ENCODE measurements around the gene SLC17A7. TPM values are rescaled to one million over a fixed set of nuclear protein-coding genes. Genes with fewer than 3 reads are reported as not detected.

Gene SLC17A7
- total and polyA plus RNA-seq, 2 of the 8 experiments (the other 6 are each of a cell fraction or from before 2014, with no cell fraction given): 2.7 to 3.0 TPM

DNA sequence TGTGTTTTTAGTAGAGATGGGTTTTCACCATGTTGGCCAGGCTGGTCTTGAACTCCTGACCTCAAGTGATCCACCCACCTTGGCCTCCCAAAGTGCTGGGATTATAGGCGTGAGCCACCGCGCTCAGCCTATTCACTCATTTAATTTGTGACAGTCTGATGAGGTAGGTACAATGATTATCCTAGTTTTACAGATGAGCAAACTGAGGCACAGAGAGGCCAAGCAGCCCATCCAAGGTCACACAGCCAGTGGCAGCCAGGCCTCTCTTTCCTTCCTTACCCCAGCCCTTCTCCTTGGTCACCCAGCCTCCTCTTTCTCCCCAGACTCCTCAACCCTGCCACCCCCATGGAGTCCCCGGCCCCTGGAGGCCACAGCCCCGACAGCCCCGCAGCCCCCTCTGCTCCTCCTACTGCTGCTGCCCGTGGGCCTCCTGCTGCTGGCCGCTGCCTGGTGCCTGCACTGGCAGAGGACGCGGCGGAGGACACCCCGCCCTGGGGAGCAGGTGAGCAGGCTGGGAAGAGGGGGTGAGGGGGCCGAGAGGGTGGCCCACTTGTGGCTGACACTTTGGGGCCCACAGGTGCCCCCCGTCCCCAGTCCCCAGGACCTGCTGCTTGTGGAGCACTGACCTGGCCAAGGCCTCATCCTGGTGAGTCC is 38.8 kb upstream of the SLC17A7 start:
- FAIRE-seq: no peak
- ChIA-PET CTCF (ENCODE audit: partially characterized antibody) (no interaction called here), POLR2A (ENCODE audit: partially characterized antibody) (interaction anchor here (0.9 to 6.8 kb wide), 4 partner anchors 12 to 19 kb away, joined by 3 to 138 read pairs (median 48); partner anchors contain the start of genes RPL13A and RPS11)
- Histone ChIP-seq H2BK12ac (ENCODE audit: low read depth, low read length) (no peak overlapping the region), H2AK5ac (ENCODE audit: low read depth, low read length) (no peak overlapping the region), H2BK120ac (replicated peaks; ENCODE audit: low read depth, low read length) (no peak overlapping the region), H4K20me1 (replicated peaks in 1 of 2; ENCODE audit: control insufficient read depth in 1 of 2, insufficient read depth in 2 of 2, low read length in 2 of 2) (no peaks in the 10 kb centered on the region), H3K56ac (replicated peaks; ENCODE audit: insufficient read length, low read depth, low read length) (no peak overlapping the region), H3K23me2 (ENCODE audit: low read depth, low read length) (no peaks in the 10 kb centered on the region), H3K18ac (ENCODE audit: extremely low read depth, low read length) (no peak overlapping the region), H4K5ac (ENCODE audit: insufficient read length, low read depth, low read length) (no peak overlapping the region), H2BK15ac (ENCODE audit: low read length) (no peak overlapping the region), H3K27me3 (replicated peaks in 1 of 4; ENCODE audit: control insufficient read depth in 3 of 4, extremely low read depth in 1 of 4, insufficient read depth in 3 of 4, low read length in 3 of 4) (peaks cover 0 to 3% (median 0%) of the 10 kb centered on the region in 4 experiments; a peak in 3 of 7 replicates), H2BK5ac (ENCODE audit: low read depth, low read length) (no peak overlapping the region), H3K79me1 (ENCODE audit: low read depth, low read length) (no peaks in the 10 kb centered on the region), H2AFZ (ENCODE audit: low read length) (no peak overlapping the region), H3K4ac (replicated peaks; ENCODE audit: insufficient read length, low read depth, low read length) (no peak overlapping the region), H3K9me3 (ENCODE audit: insufficient read depth in 2 of 2, low read depth in 1 of 2, low read length in 1 of 2) (no peaks in the 10 kb centered on the region), H3K4me1 (replicated peaks in 1 of 4; ENCODE audit: control insufficient read depth in 3 of 4, insufficient read depth in 4 of 4, low read length in 3 of 4) (0 out of 7 replicates have a peak, but pooled peaks cover 0 to 2% (median 0%) of the 10 kb centered on the region in 4 experiments), H3K4me3 (ENCODE audit: extremely low read depth in 1 of 4, insufficient read depth in 2 of 4, low read depth in 3 of 4, low read length in 4 of 4) (no peak overlapping the region), H3K27ac (ENCODE audit: low read depth, low read length) (no peak overlapping the region), H4K91ac (replicated peaks; ENCODE audit: insufficient read length, low read length) (no peak overlapping the region), H3K79me2 (ENCODE audit: control insufficient read depth in 1 of 2, insufficient read depth in 2 of 2, low read length in 2 of 2) (no peaks in the 10 kb centered on the region), H3K4me2 (ENCODE audit: insufficient read depth in 1 of 2, low read depth in 2 of 2, low read length in 2 of 2) (no peak overlapping the region), H3K36me3 (ENCODE audit: control insufficient read depth in 2 of 4, insufficient read depth in 4 of 4, low read length in 3 of 4) (no peaks in the 10 kb centered on the region), H2BK20ac (ENCODE audit: low read length) (no peak overlapping the region), H3K9ac (replicated peaks in 1 of 4; ENCODE audit: extremely low read depth in 1 of 4, low read depth in 3 of 4, low read length in 3 of 4) (no peak overlapping the region), H3K23ac (ENCODE audit: insufficient read length) (no peak overlapping the region), H4K8ac (ENCODE audit: extremely low read depth, insufficient read depth, low read length) (no peak overlapping the region), H3K14ac (ENCODE audit: insufficient read length) (no peak overlapping the region)
- no peak for DNase-seq (ENCODE audit: low read depth in 1 of 2, low spot score in 2 of 2)
- 87% methylated on average over 12 of the region's 14 CpGs; no CpG with 5 or more reads in 1 of the 2 experiments for WGBS, 2 experiments (ENCODE audit: extremely low coverage in 1 of 2, insufficient coverage in 1 of 2, insufficient read length in 1 of 2, insufficient replicate concordance in 2 of 2, low coverage in 1 of 2, low lambda C conversion rate in 2 of 2, missing lambda C conversion rate in 1 of 2)
- TF ChIP-seq TAF7 (optimal IDR thresholded peaks at IDR 0.05; ENCODE audit: borderline replicate concordance, low read depth, low read length) (no peak), SIX5 (IDR thresholded peaks at IDR 0.05; ENCODE audit: low read depth, low read length) (no peak), KDM4A (IDR thresholded peaks at IDR 0.05; ENCODE audit: low read depth, low read length, severe bottlenecking) (no peak)
